Osteoblast (primary cell): ENCODE results near the gene HPSE2. TPM values are rescaled to one million over a fixed set of nuclear protein-coding genes. Genes with fewer than 3 reads are reported as not detected.
A peak's percentile ranks its signal among the peaks of the same experiment; 100 is the strongest.

ENCODE experiments used
- DNase-seq: peaks from one replicate; pipeline ENCODE4 v3.0.0; 2011; ENCODE audit warnings: low spot score, mixed read lengths; ENCODE audit not compliant: insufficient read length; ENCODE audit errors: missing footprints
- H2AFZ ChIP-seq: 2 replicates; pipeline ENCODE4 v1.6.0; 2011; ENCODE audit warnings: mild to moderate bottlenecking, low read length
- H3K27ac ChIP-seq: 2 replicates; pipeline ENCODE4 v1.5.1; 2011; ENCODE audit warnings: mild to moderate bottlenecking, low read depth, low read length, moderate library complexity
- H3K27me3 ChIP-seq: 2 replicates; pipeline ENCODE4 v1.6.0; 2012; ENCODE audit warnings: mild to moderate bottlenecking, control low read depth, inconsistent platforms, low read length, moderate library complexity; ENCODE audit not compliant: insufficient read depth
- H3K36me3 ChIP-seq: 2 replicates; pipeline ENCODE4 v1.5.1; 2011; ENCODE audit warnings: mild to moderate bottlenecking, low read length, control low read depth, moderate library complexity; ENCODE audit not compliant: insufficient read depth
- H3K4me1 ChIP-seq: 2 replicates; pipeline ENCODE4 v1.5.1; 2011; ENCODE audit warnings: mild to moderate bottlenecking, low read length, control low read depth, moderate library complexity; ENCODE audit not compliant: insufficient read depth
- H3K4me2 ChIP-seq: 2 replicates; pipeline ENCODE4 v1.6.0; 2011; ENCODE audit warnings: mild to moderate bottlenecking, low read length; ENCODE audit not compliant: insufficient read depth
- H3K4me3 ChIP-seq: fragments of 200-600 bp; sonication (generic); 3 replicates; pipeline ENCODE4 v1.5.1; 2012; ENCODE audit warnings: mild to moderate bottlenecking, low read length, inconsistent platforms; ENCODE audit not compliant: insufficient read depth
- H3K79me2 ChIP-seq: 2 replicates; pipeline ENCODE4 v1.6.0; 2012; ENCODE audit warnings: mild to moderate bottlenecking, low read length, control low read depth, inconsistent platforms; ENCODE audit not compliant: insufficient read depth
- H3K9me3 ChIP-seq: 2 replicates; pipeline ENCODE4 v1.5.1; 2011; ENCODE audit warnings: low read depth, low read length, control low read depth
- H4K20me1 ChIP-seq: 2 replicates; pipeline ENCODE4 v1.6.0; 2012; ENCODE audit warnings: mild to moderate bottlenecking, low read length, control low read depth; ENCODE audit not compliant: insufficient read depth
- total RNA-seq: library from RNA; depleted of rRNA; stranded (reverse); fragments of >200 nt; gene quantifications from 2 replicates; pipeline ENCODE4 v1.2.3, GENCODE V29; 2012
- TF ChIP-seq, protein P1 (sequence below): IDR thresholded peaks from 2 replicates; pipeline ENCODE4 v1.5.1; 2011; ENCODE audit warnings: mild to moderate bottlenecking, low read depth, low read length, moderate library complexity; ENCODE audit errors: extremely low read depth

Gene HPSE2
- total RNA-seq, 1 donor = not detected

DNA sequence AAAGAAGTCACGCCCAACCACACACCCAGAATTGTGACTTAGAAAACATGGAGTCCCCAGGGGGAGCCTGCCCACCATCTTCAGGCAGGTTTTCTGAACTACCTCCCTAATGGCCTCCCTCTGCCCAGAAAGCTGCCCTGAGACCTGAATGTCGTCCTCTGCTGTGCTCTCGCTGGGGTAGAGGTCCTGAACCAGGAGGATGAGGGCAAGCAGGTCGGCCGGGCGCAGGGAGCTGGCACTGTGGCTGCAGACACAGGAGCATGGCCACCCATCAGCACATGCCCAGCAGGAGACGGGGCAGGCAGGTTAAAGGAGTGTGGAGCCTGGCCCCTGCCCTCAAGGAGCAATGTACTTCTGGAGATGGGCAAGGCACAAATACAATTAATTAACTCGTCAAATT is 805.2 kb downstream of the HPSE2 start:
- Histone ChIP-seq H3K4me3 (no peak overlapping the region), H2AFZ (no peak overlapping the region), H3K36me3 (peaks cover 53% of the 10 kb centered on the region), H3K9me3 (no peaks in the 10 kb centered on the region), H3K4me2 (no peak overlapping the region), H3K27me3 (no peaks in the 10 kb centered on the region), H4K20me1 (no peaks in the 10 kb centered on the region), H3K27ac (no peak overlapping the region), H3K4me1 (peaks cover 6% of the 10 kb centered on the region), H3K79me2 (no peaks in the 10 kb centered on the region)
- peak; percentile 52 for DNase-seq
- TF ChIP-seq, protein P1, sequence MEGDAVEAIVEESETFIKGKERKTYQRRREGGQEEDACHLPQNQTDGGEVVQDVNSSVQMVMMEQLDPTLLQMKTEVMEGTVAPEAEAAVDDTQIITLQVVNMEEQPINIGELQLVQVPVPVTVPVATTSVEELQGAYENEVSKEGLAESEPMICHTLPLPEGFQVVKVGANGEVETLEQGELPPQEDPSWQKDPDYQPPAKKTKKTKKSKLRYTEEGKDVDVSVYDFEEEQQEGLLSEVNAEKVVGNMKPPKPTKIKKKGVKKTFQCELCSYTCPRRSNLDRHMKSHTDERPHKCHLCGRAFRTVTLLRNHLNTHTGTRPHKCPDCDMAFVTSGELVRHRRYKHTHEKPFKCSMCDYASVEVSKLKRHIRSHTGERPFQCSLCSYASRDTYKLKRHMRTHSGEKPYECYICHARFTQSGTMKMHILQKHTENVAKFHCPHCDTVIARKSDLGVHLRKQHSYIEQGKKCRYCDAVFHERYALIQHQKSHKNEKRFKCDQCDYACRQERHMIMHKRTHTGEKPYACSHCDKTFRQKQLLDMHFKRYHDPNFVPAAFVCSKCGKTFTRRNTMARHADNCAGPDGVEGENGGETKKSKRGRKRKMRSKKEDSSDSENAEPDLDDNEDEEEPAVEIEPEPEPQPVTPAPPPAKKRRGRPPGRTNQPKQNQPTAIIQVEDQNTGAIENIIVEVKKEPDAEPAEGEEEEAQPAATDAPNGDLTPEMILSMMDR = no peak

DNA sequence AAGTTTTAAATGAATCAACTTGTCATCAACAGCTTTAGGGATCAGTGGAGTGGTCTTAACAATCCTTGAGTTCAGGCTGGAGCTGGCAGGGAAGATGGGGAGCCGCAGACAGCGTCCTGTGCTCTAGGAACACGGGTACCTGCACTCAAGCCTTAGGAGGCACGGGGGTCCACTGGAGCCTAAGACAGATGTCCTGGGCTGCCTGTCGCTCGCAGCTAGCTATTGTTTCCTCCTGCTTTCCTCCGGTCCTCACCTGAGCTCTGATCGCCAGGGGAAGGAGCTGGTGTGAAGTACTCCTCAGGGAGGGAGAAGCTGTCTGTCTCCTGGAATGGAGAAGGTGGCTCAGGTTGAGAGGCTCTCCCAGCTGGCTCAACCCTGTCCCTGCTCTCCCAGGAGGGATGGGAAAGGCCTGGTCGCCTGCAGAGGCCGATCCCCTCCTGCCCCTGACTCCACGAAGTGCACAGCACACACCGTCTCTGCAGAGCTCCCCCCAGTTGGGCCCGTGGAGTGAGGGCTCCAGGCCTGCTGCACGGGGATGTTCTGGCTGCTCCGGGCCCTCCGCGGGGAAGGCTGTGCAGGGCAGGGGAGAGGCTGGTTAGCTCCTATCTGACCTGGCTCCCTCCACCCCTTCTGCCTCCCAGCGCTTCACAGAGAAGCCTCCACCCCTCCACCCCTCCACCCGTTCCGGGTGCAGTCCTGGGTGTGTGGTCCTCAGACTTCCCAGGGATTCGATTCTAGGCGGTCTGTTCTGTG is 806.2 kb downstream of the HPSE2 start:
- H3K27ac ChIP-seq = no peak overlapping the region
- H3K4me3 ChIP-seq = no peak overlapping the region
- H3K36me3 ChIP-seq = peaks cover 45% of the 10 kb centered on the region
- TF ChIP-seq, protein P1 = no peak
- no peak overlapping the region for H2AFZ ChIP-seq
- no peak overlapping the region for H3K4me2 ChIP-seq
- peaks cover under 1% of the 10 kb centered on the region for H3K4me1 ChIP-seq
- H4K20me1 ChIP-seq = no peaks in the 10 kb centered on the region
- H3K9me3 ChIP-seq = no peaks in the 10 kb centered on the region
- peak; percentile 26 for DNase-seq
- H3K79me2 ChIP-seq = no peaks in the 10 kb centered on the region
- H3K27me3 ChIP-seq = no peaks in the 10 kb centered on the region

DNA sequence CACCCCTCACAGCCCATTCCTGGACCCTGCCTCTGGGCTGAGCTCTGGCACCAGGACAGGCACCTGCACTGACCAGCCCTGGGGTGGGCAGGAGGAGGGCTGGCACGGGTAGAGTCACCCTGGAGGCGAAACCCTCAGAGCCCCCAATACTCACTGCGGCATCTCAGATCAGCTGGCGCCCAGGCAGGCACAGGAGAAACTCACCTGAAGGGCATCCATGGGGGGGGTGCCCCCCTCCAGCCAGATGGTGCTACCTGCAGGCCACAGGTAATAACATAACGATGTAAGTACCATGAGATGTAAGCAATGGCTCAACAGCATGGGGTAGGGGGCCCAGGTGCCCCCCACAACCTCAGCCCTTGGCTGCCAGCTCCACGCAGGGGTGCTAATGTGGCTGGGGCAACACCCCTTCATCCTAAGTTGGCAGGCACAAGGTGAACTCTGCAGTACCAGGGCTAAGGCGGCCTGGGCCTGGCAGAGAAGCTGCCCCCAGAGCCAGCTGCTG is 808.6 kb downstream of the HPSE2 start:
- no peak overlapping the region for H2AFZ ChIP-seq
- H3K9me3 ChIP-seq = no peaks in the 10 kb centered on the region
- H3K36me3 ChIP-seq = peaks cover 24% of the 10 kb centered on the region
- H3K79me2 ChIP-seq = no peaks in the 10 kb centered on the region
- no peak overlapping the region for H3K4me2 ChIP-seq
- no peaks in the 10 kb centered on the region for H4K20me1 ChIP-seq
- TF ChIP-seq, protein P1 = no peak
- no peak overlapping the region for H3K27ac ChIP-seq
- H3K27me3 ChIP-seq = no peaks in the 10 kb centered on the region
- H3K4me3 ChIP-seq = no peak overlapping the region
- H3K4me1 ChIP-seq = no peaks in the 10 kb centered on the region
- DNase-seq = peak; percentile 70

DNA sequence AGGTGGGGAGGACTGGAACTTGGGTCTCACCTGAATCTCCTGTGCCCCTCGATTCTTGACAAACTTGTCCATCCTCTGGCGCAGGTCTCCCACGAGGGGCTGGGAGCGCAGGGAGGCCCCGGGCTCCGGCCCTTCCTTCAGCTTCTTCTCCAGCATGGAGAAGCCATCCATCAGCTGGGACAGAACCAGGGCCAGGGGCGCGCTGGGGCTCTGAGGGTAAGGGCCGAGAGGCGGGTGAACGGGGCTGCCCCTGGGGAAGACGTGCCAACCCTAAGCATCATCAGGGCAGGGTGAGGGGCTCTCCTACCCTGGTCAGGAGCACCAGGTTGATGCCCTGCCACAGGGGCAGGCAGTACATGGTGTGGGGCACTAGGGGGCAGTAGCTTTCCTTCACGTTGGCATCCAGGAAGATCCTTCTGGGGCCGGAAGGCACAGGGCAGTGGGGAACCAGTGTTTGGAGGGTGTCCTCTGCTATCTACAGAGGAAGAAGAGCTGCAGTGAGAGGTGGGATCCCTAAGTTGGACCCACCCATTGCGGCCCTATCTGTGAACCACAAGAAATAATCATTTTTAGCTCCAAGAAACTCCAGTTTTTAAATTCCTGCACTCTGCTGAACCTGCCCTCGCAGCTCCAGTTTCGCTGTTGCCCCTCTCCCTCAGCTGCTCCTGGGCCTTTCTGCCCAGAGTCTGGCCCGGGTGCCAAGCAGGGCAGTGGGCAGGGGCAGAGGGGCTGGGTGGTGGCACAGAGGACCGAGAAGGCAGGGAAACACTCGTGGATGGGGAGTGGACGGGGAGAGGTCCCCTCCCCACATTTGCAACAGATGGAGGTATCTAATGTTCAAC is 809.9 kb downstream of the HPSE2 start:
- H3K4me1 ChIP-seq = no peaks in the 10 kb centered on the region

More for the DNA sequence above, 809.9 kb downstream of the HPSE2 start:
- TF ChIP-seq, protein P1 = peak; percentile 72
- Histone ChIP-seq H4K20me1 (no peaks in the 10 kb centered on the region), H3K79me2 (no peaks in the 10 kb centered on the region), H3K9me3 (no peaks in the 10 kb centered on the region), H3K27ac (no peak overlapping the region), H3K36me3 (peaks cover 14% of the 10 kb centered on the region), H3K4me3 (no peak overlapping the region), H3K27me3 (no peaks in the 10 kb centered on the region), H2AFZ (no peak overlapping the region), H3K4me2 (no peak overlapping the region)
- DNase-seq = peak; percentile 92
